ENCODE data around the gene CEP170B. TPM values are rescaled to one million over a fixed set of nuclear protein-coding genes. Genes with fewer than 3 reads are reported as not detected.
"Not testable (repeated sequence)": the region's sequence is repeated elsewhere in the genome, so short reads cannot be mapped to it uniquely, and the experiment has no call there.

CEP170B gene
- total RNA-seq, 1 donor from 2014 or later = 14.4 TPM

- Mint-ChIP-seq H3K4me1 (no peaks in the 10 kb centered on the region), H3K27me3 (ENCODE audit: low read depth) (peaks cover 41% of the 10 kb centered on the region), H3K36me3 (ENCODE audit: low read depth) (no peaks in the 10 kb centered on the region), H3K27ac (ENCODE audit: unreplicated experiment) (no peak overlapping the region), H3K4me3 (no peak overlapping the region), H3K9me3 (no peaks in the 10 kb centered on the region)
- TF ChIP-seq CTCF (conservative IDR thresholded peaks at IDR 0.05) = no peak
- no peak for DNase-seq (ENCODE audit: low read depth, low spot score)
These were observed 76.7 kb downstream of the CEP170B start for GRCh38 chr14:104941508-104942365.

GRCh38 chr14:104942586-104942985 is 77.5 kb downstream of the CEP170B start:
- no peaks in the 10 kb centered on the region for H3K9me3 Mint-ChIP-seq
- no peak overlapping the region for H3K27ac Mint-ChIP-seq (ENCODE audit: unreplicated experiment)
- no peaks in the 10 kb centered on the region for H3K4me1 Mint-ChIP-seq
- H3K36me3 Mint-ChIP-seq (ENCODE audit: low read depth) = no peaks in the 10 kb centered on the region
- no peak overlapping the region for H3K4me3 Mint-ChIP-seq
- no peak for TF ChIP-seq CTCF (conservative IDR thresholded peaks at IDR 0.05)
- DNase-seq (ENCODE audit: low read depth, low spot score) = no peak
- H3K27me3 Mint-ChIP-seq (ENCODE audit: low read depth) = peaks cover 33% of the 10 kb centered on the region

- H3K27me3 Mint-ChIP-seq (ENCODE audit: low read depth) = peaks cover 25% of the 10 kb centered on the region
- H3K4me3 Mint-ChIP-seq; H3K9me3 Mint-ChIP-seq; H3K27ac Mint-ChIP-seq (ENCODE audit: unreplicated experiment); H3K36me3 Mint-ChIP-seq (ENCODE audit: low read depth); H3K4me1 Mint-ChIP-seq; DNase-seq (ENCODE audit: low read depth, low spot score): not testable (repeated sequence)
These were observed 78.3 kb downstream of the CEP170B start for GRCh38 chr14:104943216-104944015.

- DNase-seq (ENCODE audit: low read depth, low spot score); H3K4me3 Mint-ChIP-seq; H3K36me3 Mint-ChIP-seq (ENCODE audit: low read depth); H3K4me1 Mint-ChIP-seq; H3K27ac Mint-ChIP-seq (ENCODE audit: unreplicated experiment); H3K9me3 Mint-ChIP-seq: not testable (repeated sequence)
- peaks cover 19% of the 10 kb centered on the region for H3K27me3 Mint-ChIP-seq (ENCODE audit: low read depth)
These were observed 78.9 kb downstream of the CEP170B start for GRCh38 chr14:104944016-104944308.

- not testable (repeated sequence) for H3K4me3 Mint-ChIP-seq; H3K9me3 Mint-ChIP-seq; H3K27ac Mint-ChIP-seq (ENCODE audit: unreplicated experiment); H3K4me1 Mint-ChIP-seq; H3K36me3 Mint-ChIP-seq (ENCODE audit: low read depth); DNase-seq (ENCODE audit: low read depth, low spot score)
- H3K27me3 Mint-ChIP-seq (ENCODE audit: low read depth) = peaks cover 13% of the 10 kb centered on the region
These were observed 79.6 kb downstream of the CEP170B start for GRCh38 chr14:104944436-104945205.

GRCh38 chr14:104945266-104945665 is 80.2 kb downstream of the CEP170B start:
- not testable (repeated sequence) for H3K36me3 Mint-ChIP-seq (ENCODE audit: low read depth); H3K27ac Mint-ChIP-seq (ENCODE audit: unreplicated experiment)

More at GRCh38 chr14:104945266-104945665, 80.2 kb downstream of the CEP170B start:
- H3K4me3 Mint-ChIP-seq; DNase-seq (ENCODE audit: low read depth, low spot score); H3K4me1 Mint-ChIP-seq; H3K9me3 Mint-ChIP-seq; H3K27me3 Mint-ChIP-seq (ENCODE audit: low read depth): not testable (repeated sequence)

Other genes starting within 250 kb of the CEP170B start
- 60.6 and 61.7 TPM in 2 replicates for gene INF2, start 175.7 kb upstream of the CEP170B start, total RNA-seq
- 4.4 and 5.0 TPM in 2 replicates for gene ADSS1, start 141.0 kb upstream of the CEP170B start, total RNA-seq
- 109 and 121 TPM in 2 replicates for gene SIVA1, start 112.1 kb upstream of the CEP170B start, total RNA-seq
- 179 and 191 TPM in 2 replicates for gene AKT1, start 69.5 kb upstream of the CEP170B start, total RNA-seq
- gene ZBTB42, start 64.2 kb upstream of the CEP170B start, total RNA-seq = 2.2 and 2.7 TPM in 2 replicates
- gene PLD4, start 59.6 kb downstream of the CEP170B start, total RNA-seq = 0.02 and 0.05 TPM in 2 replicates
- gene AHNAK2, start 113.1 kb downstream of the CEP170B start, total RNA-seq = 1.4 TPM in 2 replicates
- 12.2 and 14.1 TPM in 2 replicates for gene CLBA1, start 120.5 kb downstream of the CEP170B start, total RNA-seq
- 55.0 and 58.2 TPM in 2 replicates for gene CDCA4, start 155.8 kb downstream of the CEP170B start, total RNA-seq
- gene GPR132, start 200.2 kb downstream of the CEP170B start, total RNA-seq = not detected in 2 replicates